ENCODE measurements around the gene ALDH1A1.
"Not testable (repeated sequence)": the region's sequence is repeated elsewhere in the genome, so short reads cannot be mapped to it uniquely, and the experiment has no call there.

Gene ALDH1A1

DNA sequence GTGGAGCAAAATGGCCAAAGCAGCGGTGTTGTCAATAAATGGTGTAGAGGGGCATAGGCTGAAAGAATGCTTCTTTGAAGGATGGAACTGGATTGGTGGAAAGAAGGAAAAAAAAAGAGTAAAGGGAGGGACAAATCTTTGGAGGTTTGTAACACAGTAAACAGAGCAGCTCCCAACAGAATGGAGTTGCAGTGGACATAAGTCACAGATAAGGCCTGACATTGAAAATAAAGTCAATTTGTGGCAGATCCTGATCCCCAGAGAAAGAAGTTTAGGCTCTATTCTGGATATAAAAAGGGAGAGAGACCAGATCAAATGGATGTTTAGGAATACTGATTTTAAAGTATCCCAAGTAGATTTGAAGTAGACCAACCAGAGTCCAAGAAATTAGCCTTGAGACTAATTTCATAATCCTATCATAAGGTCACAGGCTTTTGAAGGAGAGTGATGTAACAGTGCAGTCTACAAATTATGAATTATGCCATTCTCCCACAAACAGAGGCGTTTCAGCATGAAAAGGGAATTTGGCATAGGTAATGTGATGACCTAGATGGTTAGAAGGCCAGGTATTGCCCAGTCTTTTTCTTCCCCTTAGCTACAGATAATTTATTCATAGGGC lies 8.9 kb downstream of the ALDH1A1 start:
- no peak for ATAC-seq (ENCODE audit: low read depth)
- no peak for DNase-seq (ENCODE audit: low spot score in 2 of 2)
- Mint-ChIP-seq H3K27ac (no peak overlapping the region), H3K36me3 (no peaks in the 10 kb centered on the region), H3K4me1 (no peaks in the 10 kb centered on the region), H3K4me3 (no peak overlapping the region), H3K27me3 (peaks cover 3% of the 10 kb centered on the region), H3K9me3 (no peaks in the 10 kb centered on the region)

GRCh38 chr9:72942451-72942850 lies 10.4 kb downstream of the ALDH1A1 start:
- Mint-ChIP-seq H3K4me3 (no peak overlapping the region), H3K4me1 (no peaks in the 10 kb centered on the region), H3K9me3 (no peaks in the 10 kb centered on the region), H3K27ac (no peak overlapping the region), H3K36me3 (no peaks in the 10 kb centered on the region), H3K27me3 (peaks cover 3% of the 10 kb centered on the region)
- no peak for DNase-seq (ENCODE audit: low spot score in 2 of 2)
- no peak for ATAC-seq (ENCODE audit: low read depth)

GRCh38 chr9:72939581-72939980 lies 13.3 kb downstream of the ALDH1A1 start:
- not testable (repeated sequence) for H3K27me3 Mint-ChIP-seq; H3K27ac Mint-ChIP-seq; H3K4me3 Mint-ChIP-seq; ATAC-seq (ENCODE audit: low read depth); DNase-seq (ENCODE audit: low spot score in 2 of 2); H3K4me1 Mint-ChIP-seq; H3K9me3 Mint-ChIP-seq; H3K36me3 Mint-ChIP-seq

GRCh38 chr9:72937545-72937944 lies 15.3 kb downstream of the ALDH1A1 start:
- Mint-ChIP-seq H3K4me1 (no peaks in the 10 kb centered on the region), H3K4me3 (no peak overlapping the region), H3K9me3 (no peaks in the 10 kb centered on the region), H3K27me3 (peaks cover 2% of the 10 kb centered on the region), H3K36me3 (no peaks in the 10 kb centered on the region), H3K27ac (no peak overlapping the region)
- ATAC-seq (ENCODE audit: low read depth) (no peak), DNase-seq (ENCODE audit: low spot score in 2 of 2) (no peak)

- H3K4me1 Mint-ChIP-seq, result no peaks in the 10 kb centered on the region
- no peak for DNase-seq (ENCODE audit: low spot score in 2 of 2)
- ATAC-seq (ENCODE audit: low read depth), result no peak
- no peak overlapping the region for H3K4me3 Mint-ChIP-seq
- no peak overlapping the region for H3K27ac Mint-ChIP-seq
- no peaks in the 10 kb centered on the region for H3K27me3 Mint-ChIP-seq
- H3K36me3 Mint-ChIP-seq, result no peaks in the 10 kb centered on the region
- H3K9me3 Mint-ChIP-seq, result no peaks in the 10 kb centered on the region
Measured at GRCh38 chr9:72936679-72937078, 16.2 kb downstream of the ALDH1A1 start.

DNA sequence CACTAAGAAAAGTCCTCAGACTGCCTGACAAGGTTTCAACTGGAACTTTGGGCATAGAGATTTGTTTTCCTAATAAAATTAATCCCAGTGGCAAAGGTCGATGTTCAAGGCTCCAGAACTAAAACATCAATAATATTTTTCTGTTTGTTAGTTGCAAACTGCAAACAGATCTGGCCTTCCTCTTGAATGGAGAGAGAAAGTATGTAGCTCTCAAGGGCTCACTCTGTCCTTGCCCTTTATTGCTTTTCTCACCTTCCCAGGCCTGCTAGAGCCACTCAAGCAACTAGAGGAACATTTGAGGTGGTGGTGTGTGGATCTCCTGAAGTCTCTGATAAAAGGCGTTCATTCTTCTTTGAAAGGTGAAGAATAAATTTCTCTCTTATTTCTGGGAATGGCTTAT lies 16.6 kb downstream of the ALDH1A1 start:
- no peak overlapping the region for H3K27ac Mint-ChIP-seq
- H3K4me3 Mint-ChIP-seq, result no peak overlapping the region
- ATAC-seq (ENCODE audit: low read depth), result no peak
- no peaks in the 10 kb centered on the region for H3K27me3 Mint-ChIP-seq
- no peaks in the 10 kb centered on the region for H3K36me3 Mint-ChIP-seq
- no peaks in the 10 kb centered on the region for H3K9me3 Mint-ChIP-seq
- DNase-seq (ENCODE audit: low spot score in 2 of 2), result no peak
- H3K4me1 Mint-ChIP-seq, result no peaks in the 10 kb centered on the region

GRCh38 chr9:72935595-72935994 lies 17.3 kb downstream of the ALDH1A1 start:
- Mint-ChIP-seq H3K27me3 (no peaks in the 10 kb centered on the region), H3K4me3 (no peak overlapping the region), H3K36me3 (no peaks in the 10 kb centered on the region), H3K27ac (no peak overlapping the region), H3K9me3 (no peaks in the 10 kb centered on the region), H3K4me1 (no peaks in the 10 kb centered on the region)
- ATAC-seq (ENCODE audit: low read depth) (no peak), DNase-seq (ENCODE audit: low spot score in 2 of 2) (no peak)

DNA sequence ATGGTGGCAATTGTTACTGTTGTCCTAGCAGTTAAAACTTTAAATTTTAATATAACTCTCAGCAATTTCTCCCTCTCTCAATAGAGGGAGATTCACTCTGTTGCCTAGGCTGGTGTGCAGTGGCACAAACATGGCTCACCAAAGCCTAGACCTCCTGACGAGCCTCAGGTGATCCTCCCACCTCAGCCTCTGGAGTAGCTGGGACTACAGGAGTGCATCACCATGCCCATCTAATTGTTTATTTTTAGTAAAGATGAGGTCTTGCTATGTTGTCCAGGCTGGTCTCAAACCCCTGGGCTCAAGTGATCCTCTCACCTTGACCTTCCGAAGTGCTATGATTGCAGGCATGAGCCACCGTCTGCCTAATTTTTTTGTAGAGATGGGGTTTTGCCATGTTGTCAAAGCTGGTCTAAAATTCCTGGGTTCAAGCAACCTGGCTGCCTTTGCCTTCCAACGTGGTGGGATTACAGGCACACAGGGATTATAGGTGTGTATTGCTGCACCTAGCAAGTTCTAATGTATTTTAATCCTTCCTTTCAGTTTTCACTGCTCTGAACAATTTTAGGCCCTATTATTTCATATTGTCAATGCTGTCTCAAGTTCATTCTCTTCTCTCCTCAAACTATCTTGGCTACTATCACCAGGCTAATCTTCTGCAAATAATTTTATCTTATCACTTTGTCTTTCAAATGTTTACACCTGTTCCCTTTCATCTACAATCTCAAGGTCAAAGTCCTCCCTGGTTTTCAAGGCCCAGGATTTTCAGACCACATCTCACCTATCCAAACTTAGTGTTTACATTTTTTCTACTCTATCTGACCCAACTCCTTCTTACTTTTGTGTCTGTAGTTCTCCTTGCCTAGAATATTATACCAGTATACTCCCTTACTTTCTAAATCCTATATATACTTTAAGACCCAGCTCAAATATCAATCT lies 18.9 kb downstream of the ALDH1A1 start:
- Mint-ChIP-seq H3K4me3 (no peak overlapping the region), H3K4me1 (no peaks in the 10 kb centered on the region), H3K27ac (no peak overlapping the region), H3K27me3 (no peaks in the 10 kb centered on the region), H3K9me3 (no peaks in the 10 kb centered on the region), H3K36me3 (no peaks in the 10 kb centered on the region)
- no peak for ATAC-seq (ENCODE audit: low read depth)
- DNase-seq (ENCODE audit: low spot score in 2 of 2), result no peak

GRCh38 chr9:72932619-72933018 lies 20.2 kb downstream of the ALDH1A1 start:
- no peaks in the 10 kb centered on the region for H3K4me1 Mint-ChIP-seq
- DNase-seq (ENCODE audit: low spot score in 2 of 2) (no peak), ATAC-seq (ENCODE audit: low read depth) (no peak)
- no peaks in the 10 kb centered on the region for H3K36me3 Mint-ChIP-seq
- H3K27me3 Mint-ChIP-seq, result no peaks in the 10 kb centered on the region
- H3K4me3 Mint-ChIP-seq, result no peak overlapping the region
- no peaks in the 10 kb centered on the region for H3K9me3 Mint-ChIP-seq
- no peak overlapping the region for H3K27ac Mint-ChIP-seq

DNA sequence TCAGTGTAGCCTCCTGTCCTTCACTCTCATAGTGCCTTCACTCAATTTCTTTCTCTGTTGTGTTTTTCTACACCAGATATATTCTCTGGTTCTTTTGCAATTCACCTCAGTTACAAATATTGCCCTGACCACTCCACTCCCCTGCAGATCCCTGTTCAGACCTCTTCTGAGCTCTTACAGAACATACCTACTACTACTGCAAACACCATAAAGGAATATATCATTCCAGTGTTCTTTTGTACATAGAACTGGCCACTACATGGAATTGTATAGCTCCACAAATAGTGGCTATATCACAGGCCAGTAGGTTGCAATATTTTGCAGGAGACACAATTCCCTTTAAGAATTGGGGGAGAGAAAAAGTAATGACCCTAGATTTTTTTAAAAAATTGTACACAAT lies 21.0 kb downstream of the ALDH1A1 start:
- Mint-ChIP-seq H3K9me3 (no peaks in the 10 kb centered on the region), H3K4me1 (no peaks in the 10 kb centered on the region), H3K27ac (no peak overlapping the region), H3K27me3 (no peaks in the 10 kb centered on the region), H3K36me3 (no peaks in the 10 kb centered on the region), H3K4me3 (no peak overlapping the region)
- DNase-seq (ENCODE audit: low spot score in 2 of 2) (no peak), ATAC-seq (ENCODE audit: low read depth) (no peak)

DNA sequence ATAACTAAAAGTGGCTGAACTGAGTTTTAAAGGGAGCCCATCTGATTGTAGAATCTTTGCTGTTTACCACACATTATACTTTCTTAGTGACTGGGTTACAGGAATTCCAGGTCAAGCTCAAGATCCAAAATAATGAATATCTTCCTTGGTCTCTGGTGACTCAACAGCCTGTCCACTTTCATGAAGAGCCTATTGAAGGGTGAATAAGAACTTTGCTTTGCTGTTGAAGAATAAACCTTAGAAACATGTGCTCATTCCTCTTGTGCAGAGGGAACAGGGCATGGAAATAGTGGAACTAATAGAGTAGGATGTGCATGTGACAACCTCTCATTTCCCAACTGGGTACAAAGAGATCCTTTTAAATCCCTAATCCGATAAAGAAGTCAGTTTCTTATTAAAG lies 21.4 kb downstream of the ALDH1A1 start:
- Mint-ChIP-seq H3K9me3 (no peaks in the 10 kb centered on the region), H3K4me1 (no peaks in the 10 kb centered on the region), H3K36me3 (no peaks in the 10 kb centered on the region), H3K27me3 (no peaks in the 10 kb centered on the region), H3K4me3 (no peak overlapping the region), H3K27ac (no peak overlapping the region)
- ATAC-seq (ENCODE audit: low read depth), result no peak
- DNase-seq (ENCODE audit: low spot score in 2 of 2), result no peak

- H3K9me3 Mint-ChIP-seq, result no peaks in the 10 kb centered on the region
- H3K4me1 Mint-ChIP-seq, result no peaks in the 10 kb centered on the region
- ATAC-seq (ENCODE audit: low read depth), result no peak
- no peak overlapping the region for H3K27ac Mint-ChIP-seq
- no peaks in the 10 kb centered on the region for H3K36me3 Mint-ChIP-seq
- no peaks in the 10 kb centered on the region for H3K27me3 Mint-ChIP-seq
- no peak overlapping the region for H3K4me3 Mint-ChIP-seq
- DNase-seq (ENCODE audit: low spot score in 2 of 2), result no peak
Measured at GRCh38 chr9:72930828-72931227, 22.0 kb downstream of the ALDH1A1 start.

GRCh38 chr9:72929542-72929941 lies 23.3 kb downstream of the ALDH1A1 start:
- H3K27me3 Mint-ChIP-seq, result no peaks in the 10 kb centered on the region
- no peaks in the 10 kb centered on the region for H3K36me3 Mint-ChIP-seq
- no peak overlapping the region for H3K4me3 Mint-ChIP-seq
- no peaks in the 10 kb centered on the region for H3K4me1 Mint-ChIP-seq
- H3K27ac Mint-ChIP-seq, result no peak overlapping the region
- DNase-seq (ENCODE audit: low spot score in 2 of 2) (no peak), ATAC-seq (ENCODE audit: low read depth) (no peak)
- H3K9me3 Mint-ChIP-seq, result no peaks in the 10 kb centered on the region

GRCh38 chr9:72928042-72928507 lies 24.8 kb downstream of the ALDH1A1 start:
- no peaks in the 10 kb centered on the region for H3K36me3 Mint-ChIP-seq
- no peak overlapping the region for H3K4me3 Mint-ChIP-seq
- no peak overlapping the region for H3K27ac Mint-ChIP-seq
- no peaks in the 10 kb centered on the region for H3K9me3 Mint-ChIP-seq
- no peak for DNase-seq (ENCODE audit: low spot score in 2 of 2)
- no peak for ATAC-seq (ENCODE audit: low read depth)
- H3K27me3 Mint-ChIP-seq, result no peaks in the 10 kb centered on the region
- no peaks in the 10 kb centered on the region for H3K4me1 Mint-ChIP-seq

DNA sequence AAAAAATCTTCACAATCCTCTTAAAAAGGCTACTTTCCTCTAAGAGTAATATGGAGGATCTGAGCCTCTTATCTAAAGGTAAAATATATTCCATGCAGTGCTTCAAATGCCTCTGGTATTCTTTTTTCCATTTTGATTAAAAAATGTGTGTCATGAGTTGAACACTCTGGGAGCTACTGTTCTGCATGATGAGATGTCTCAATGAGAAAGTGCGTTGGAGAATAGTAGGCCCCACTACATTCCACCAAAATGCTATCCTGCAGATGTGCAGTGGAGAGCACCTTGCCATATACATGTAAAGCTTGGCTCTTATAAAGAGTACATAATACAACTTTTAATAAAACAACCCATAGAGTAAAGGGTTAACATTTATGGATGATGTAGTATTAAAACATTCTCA lies 26.3 kb downstream of the ALDH1A1 start:
- Mint-ChIP-seq H3K27ac (no peak overlapping the region), H3K4me1 (no peaks in the 10 kb centered on the region), H3K27me3 (peaks cover 2% of the 10 kb centered on the region), H3K4me3 (no peak overlapping the region), H3K9me3 (peaks cover 1% of the 10 kb centered on the region), H3K36me3 (no peaks in the 10 kb centered on the region)
- DNase-seq (ENCODE audit: low spot score in 2 of 2) (no peak), ATAC-seq (ENCODE audit: low read depth) (no peak)

All from memory B cell (primary cell).